NOMO-1 (cell line): Measurements from ENCODE around the gene NR0B2.

Experiments
- DNase-seq, 2 experiments: peaks; one replicate each; lab custom pipeline; 2025; ENCODE audit not compliant: unreplicated experiment in 2 of 2; lab: John Stamatoyannopoulos, UW

NR0B2 gene

GRCh38 chr1:26938004-26938658, 24.4 kb upstream of the NR0B2 start:
- DNase-seq = no peak

GRCh38 chr1:26936823-26937222, 23.0 kb upstream of the NR0B2 start:
- DNase-seq = no peak

GRCh38 chr1:26932531-26932930, 18.8 kb upstream of the NR0B2 start:
- peak; percentile 79 to 91 for DNase-seq

GRCh38 chr1:26923711-26924110, 9.9 kb upstream of the NR0B2 start:
- no peak for DNase-seq

GRCh38 chr1:26922901-26923300, 9.1 kb upstream of the NR0B2 start:
- DNase-seq = no peak

- no peak for DNase-seq
Observed at GRCh38 chr1:26922431-26922729, 8.6 kb upstream of the NR0B2 start.

GRCh38 chr1:26921540-26922430, 8.0 kb upstream of the NR0B2 start, which contains the start of gene NUDC:
Gene NUDC, plus strand, starts transcription at chr1:26921743. Its CDS starts 106 bp downstream, at chr1:26921849.
- peak; percentile 96 to 97 for DNase-seq

GRCh38 chr1:26921126-26921539, 7.4 kb upstream of the NR0B2 start:
- DNase-seq = no peak

GRCh38 chr1:26915204-26915842, 1.5 kb upstream of the NR0B2 start:
- DNase-seq = no peak

GRCh38 chr1:26913389-26913753, 404 bp downstream of the NR0B2 start:
- no peak for DNase-seq

- no peak for DNase-seq
Observed at GRCh38 chr1:26912147-26912490, 1.7 kb downstream of the NR0B2 start.

- DNase-seq = no peak
Observed at GRCh38 chr1:26911399-26912146, 2.2 kb downstream of the NR0B2 start.

GRCh38 chr1:26910343-26911160, 3.2 kb downstream of the NR0B2 start:
- DNase-seq = no peak

GRCh38 chr1:26909951-26910342, 3.8 kb downstream of the NR0B2 start:
- DNase-seq = no peak

GRCh38 chr1:26907071-26907917, 6.5 kb downstream of the NR0B2 start:
- DNase-seq = no peak

GRCh38 chr1:26900815-26901511, 12.8 kb downstream of the NR0B2 start:
- peak; percentile 8 to 44 for DNase-seq

GRCh38 chr1:26900001-26900814, 13.6 kb downstream of the NR0B2 start, which contains the start of gene GPATCH3:
Gene GPATCH3, minus strand, starts transcription at chr1:26900467. Its CDS starts 25 bp downstream, at chr1:26900442.
- peak; percentile 51 to 78 for DNase-seq

GRCh38 chr1:26897351-26897750, 16.4 kb downstream of the NR0B2 start:
- no peak for DNase-seq
